HG02852 (cell line): ENCODE results near the gene LLGL2.

Experiments used
- ATAC-seq: cut with Tn5 transposase; IDR thresholded peaks from one replicate; pipeline ENCODE4 v1.9.1; 2021; ENCODE audit warnings: mild to moderate bottlenecking, moderate library complexity; ENCODE audit not compliant: unreplicated experiment

Gene LLGL2

GRCh38 chr17:75505640-75506039 lies 19.9 kb upstream of the LLGL2 start:
- ATAC-seq: no peak

GRCh38 chr17:75506134-75506533 lies 19.4 kb upstream of the LLGL2 start:
- no peak for ATAC-seq

- no peak for ATAC-seq
Observed at GRCh38 chr17:75506888-75507287, 18.6 kb upstream of the LLGL2 start.

- ATAC-seq: no peak
Observed at GRCh38 chr17:75507733-75508719, 17.5 kb upstream of the LLGL2 start.

- no peak for ATAC-seq
Observed at GRCh38 chr17:75508931-75509361, 16.6 kb upstream of the LLGL2 start.

- ATAC-seq: no peak
Observed at GRCh38 chr17:75509528-75510258, 15.8 kb upstream of the LLGL2 start.

- ATAC-seq: no peak
Observed at GRCh38 chr17:75511270-75511609, 14.3 kb upstream of the LLGL2 start.

- ATAC-seq: no peak
Observed at GRCh38 chr17:75511610-75512575, 13.6 kb upstream of the LLGL2 start.

- no peak for ATAC-seq
Observed at GRCh38 chr17:75512926-75513640, 12.4 kb upstream of the LLGL2 start.

- no peak for ATAC-seq
Observed at GRCh38 chr17:75513641-75514000, 11.9 kb upstream of the LLGL2 start.

- no peak for ATAC-seq
Observed at GRCh38 chr17:75514299-75514918, 11.1 kb upstream of the LLGL2 start.

- no peak for ATAC-seq
Observed at GRCh38 chr17:75514919-75515495, 10.5 kb upstream of the LLGL2 start.

GRCh38 chr17:75515496-75516254 lies 9.8 kb upstream of the LLGL2 start, which contains the start of gene CASKIN2:
CASKIN2 (minus strand) TSS chr17:75515537; CDS start chr17:75513804, 1,733 bp downstream.
- peak; percentile 34 for ATAC-seq

- peak; percentile 70 for ATAC-seq
Observed at GRCh38 chr17:75516255-75516618, 9.3 kb upstream of the LLGL2 start, which contains the start of gene TSEN54. TSEN54 (plus strand) TSS chr17:75516528; CDS start chr17:75516561, 33 bp downstream.

GRCh38 chr17:75516619-75517296 lies 8.7 kb upstream of the LLGL2 start:
- peak; percentile 8 for ATAC-seq

- no peak for ATAC-seq
Observed at GRCh38 chr17:75517297-75517865, 8.1 kb upstream of the LLGL2 start.

- ATAC-seq: no peak
Observed at GRCh38 chr17:75518201-75518600, 7.3 kb upstream of the LLGL2 start.
